Liver (tissue), 9 donors: ENCODE measurements around the gene THSD4. TPM values are rescaled to one million over a fixed set of nuclear protein-coding genes. Genes with fewer than 3 reads are reported as not detected.

Experiments
- DNase-seq: peaks from one replicate; pipeline ENCODE4 v3.0.0-alpha.2; 2017; ENCODE audit warnings: low spot score
- H3K27ac ChIP-seq, 2 donors: one replicate each; pipeline ENCODE4 v1.7.0; 2013; ENCODE audit warnings: inconsistent platforms in 2 of 2, low read length in 2 of 2, control low read depth in 1 of 2, low read depth in 1 of 2, mild to moderate bottlenecking in 1 of 2
- H3K27me3 ChIP-seq, 4 donors: one replicate each; pipeline versions ENCODE4 v1.6.1 to v1.7.0; 2013; ENCODE audit warnings: low read length in 3 of 4, inconsistent platforms in 1 of 4, mild to moderate bottlenecking in 1 of 4, moderate library complexity in 1 of 4; ENCODE audit not compliant: control insufficient read depth in 4 of 4, insufficient read depth in 4 of 4
- H3K36me3 ChIP-seq, 4 donors: one replicate each; pipeline versions ENCODE4 v1.6.1 to v1.7.0; 2013; ENCODE audit warnings: low read length in 3 of 4, mild to moderate bottlenecking in 3 of 4, low read depth in 1 of 4, moderate library complexity in 1 of 4; ENCODE audit not compliant: control insufficient read depth in 4 of 4, insufficient read depth in 3 of 4
- H3K4me1 ChIP-seq, 4 donors: one replicate each; pipeline versions ENCODE4 v1.6.1 to v1.7.0; 2013; ENCODE audit warnings: low read length in 3 of 4, mild to moderate bottlenecking in 3 of 4, moderate library complexity in 1 of 4; ENCODE audit not compliant: control insufficient read depth in 4 of 4, insufficient read depth in 4 of 4
- H3K4me3 ChIP-seq, 3 donors: one replicate each; pipeline versions ENCODE4 v1.6.1 to v1.7.0; 2013; ENCODE audit warnings: low read length in 3 of 3, control low read depth in 1 of 3, low read depth in 1 of 3, mild to moderate bottlenecking in 1 of 3
- H3K9ac ChIP-seq, 2 donors: one replicate each; pipeline ENCODE4 v1.7.0; 2013; ENCODE audit warnings: low read length in 2 of 2, mild to moderate bottlenecking in 2 of 2, moderate library complexity in 2 of 2, control low read depth in 1 of 2, low read depth in 1 of 2
- H3K9me3 ChIP-seq, 4 donors: one replicate each; pipeline versions ENCODE4 v1.6.1 to v1.7.0; 2013; ENCODE audit warnings: low read length in 3 of 4; ENCODE audit not compliant: control insufficient read depth in 4 of 4
- EGR1 ChIP-seq, 2 donors: IDR thresholded peaks; 2 replicates each; pipeline ENCODE4 v1.6.1; 2016 to 2018; ENCODE audit warnings: antibody characterized with exemption in 2 of 2, low read depth in 2 of 2
- FOXA1 ChIP-seq: IDR thresholded peaks from 2 replicates; pipeline ENCODE4 v1.6.1; 2016; ENCODE audit warnings: antibody characterized with exemption
- FOXA2 ChIP-seq: IDR thresholded peaks from 2 replicates; pipeline ENCODE4 v1.6.1; 2016; ENCODE audit warnings: antibody characterized with exemption
- HNF4A ChIP-seq, 2 donors: conservative IDR thresholded peaks; 2 replicates each; pipeline ENCODE4 v1.6.1; 2016; ENCODE audit warnings: antibody characterized with exemption in 2 of 2, mild to moderate bottlenecking in 2 of 2
- HNF4G ChIP-seq: IDR thresholded peaks from 2 replicates; pipeline ENCODE4 v1.6.1; 2016; ENCODE audit warnings: antibody characterized with exemption
- JUND ChIP-seq, 2 donors: IDR thresholded peaks; 2 replicates each; pipeline ENCODE4 v1.6.1; 2016; ENCODE audit warnings: antibody characterized with exemption in 2 of 2
- RAD21 ChIP-seq, 2 donors: IDR thresholded peaks; 2 replicates each; pipeline ENCODE4 v1.6.1; 2016; ENCODE audit warnings: antibody characterized with exemption in 2 of 2, mild to moderate bottlenecking in 2 of 2
- SP1 ChIP-seq: IDR thresholded peaks from 2 replicates; pipeline ENCODE4 v1.6.1; 2018; ENCODE audit warnings: antibody characterized with exemption, mild to moderate bottlenecking
- TAF1 ChIP-seq: conservative IDR thresholded peaks from 2 replicates; pipeline ENCODE4 v1.6.1; 2016; ENCODE audit warnings: antibody characterized with exemption, mild to moderate bottlenecking
- YY1 ChIP-seq: IDR thresholded peaks from 2 replicates; pipeline ENCODE4 v1.6.1; 2016; ENCODE audit warnings: antibody characterized with exemption, mild to moderate bottlenecking
- WGBS: extraction: QIAGEN DNeasy Blood & Tissue Kit; methylation state at CpG from one replicate; pipeline ENCODE4 v1.1.7; 2013; 5-methylcytosine and 5-hydroxymethylcytosine counted together
- polyA plus RNA-seq, 2 donors: library from polyadenylated mRNA; stranded (reverse) in 1 of 2; unstranded in 1 of 2; fragments of 200-250 nt in 1 of 2; fragments of >200 nt in 1 of 2; fragmentation: Nextera tagmentation in 1 of 2; extraction: Ambion mirVana in 1 of 2; gene quantifications; one replicate each; pipeline versions ENCODE4 v1.2.1 to v1.2.3, GENCODE V29; 2013 to 2015
- total RNA-seq, 2 donors: library from RNA; depleted of rRNA; stranded (reverse); fragments of >200 nt; gene quantifications; one replicate each; pipeline ENCODE4 v1.2.3, GENCODE V29; 2014
- TF ChIP-seq, protein P1 (sequence below): IDR thresholded peaks from 2 replicates; pipeline ENCODE4 v1.6.1; 2016; ENCODE audit warnings: antibody characterized with exemption, mild to moderate bottlenecking
- TF ChIP-seq, protein P2 (sequence below): fragments of 150-350 bp; IDR thresholded peaks from 2 replicates; pipeline ENCODE4 v1.5.1; 2017; ENCODE audit warnings: improper control_type of control experiment, low read depth, low read length; ENCODE audit not compliant: missing input control
- TF ChIP-seq, protein P3 (sequence below): IDR thresholded peaks from 2 replicates; pipeline ENCODE4 v1.6.1; 2016; ENCODE audit warnings: antibody characterized with exemption
- TF ChIP-seq, protein P4 (sequence below): IDR thresholded peaks from 2 replicates; pipeline ENCODE4 v1.6.1; 2016; ENCODE audit warnings: antibody characterized with exemption
- donor health status: healthy.
- donor health status: healthy.
- donor health status: healthy.
- donor health status: healthy.
- donor health status: healthy.

Gene THSD4
- total and polyA plus RNA-seq, 4 donors, result 0.23 to 11.5 (median 1.9) TPM

DNA sequence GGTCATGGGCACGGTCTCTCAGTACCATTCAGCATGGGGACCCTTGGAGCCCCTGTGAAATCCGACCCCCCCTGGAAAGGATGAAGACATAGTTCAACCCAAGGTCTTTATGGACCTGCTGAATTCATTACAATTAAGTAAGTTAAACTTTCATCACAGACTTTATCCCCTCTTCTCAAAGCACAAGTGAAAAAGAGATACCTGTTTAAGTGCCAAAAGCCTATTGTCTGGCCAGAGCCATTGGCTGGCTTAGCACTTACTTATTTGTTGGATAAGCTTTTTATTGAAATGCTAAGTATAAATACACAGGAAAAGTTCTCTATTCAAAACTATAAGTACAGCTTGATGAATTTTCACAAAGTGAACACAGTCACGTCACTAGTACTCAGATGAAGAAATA is 566.7 kb downstream of the THSD4 start (continued):
- TF ChIP-seq, protein P1, sequence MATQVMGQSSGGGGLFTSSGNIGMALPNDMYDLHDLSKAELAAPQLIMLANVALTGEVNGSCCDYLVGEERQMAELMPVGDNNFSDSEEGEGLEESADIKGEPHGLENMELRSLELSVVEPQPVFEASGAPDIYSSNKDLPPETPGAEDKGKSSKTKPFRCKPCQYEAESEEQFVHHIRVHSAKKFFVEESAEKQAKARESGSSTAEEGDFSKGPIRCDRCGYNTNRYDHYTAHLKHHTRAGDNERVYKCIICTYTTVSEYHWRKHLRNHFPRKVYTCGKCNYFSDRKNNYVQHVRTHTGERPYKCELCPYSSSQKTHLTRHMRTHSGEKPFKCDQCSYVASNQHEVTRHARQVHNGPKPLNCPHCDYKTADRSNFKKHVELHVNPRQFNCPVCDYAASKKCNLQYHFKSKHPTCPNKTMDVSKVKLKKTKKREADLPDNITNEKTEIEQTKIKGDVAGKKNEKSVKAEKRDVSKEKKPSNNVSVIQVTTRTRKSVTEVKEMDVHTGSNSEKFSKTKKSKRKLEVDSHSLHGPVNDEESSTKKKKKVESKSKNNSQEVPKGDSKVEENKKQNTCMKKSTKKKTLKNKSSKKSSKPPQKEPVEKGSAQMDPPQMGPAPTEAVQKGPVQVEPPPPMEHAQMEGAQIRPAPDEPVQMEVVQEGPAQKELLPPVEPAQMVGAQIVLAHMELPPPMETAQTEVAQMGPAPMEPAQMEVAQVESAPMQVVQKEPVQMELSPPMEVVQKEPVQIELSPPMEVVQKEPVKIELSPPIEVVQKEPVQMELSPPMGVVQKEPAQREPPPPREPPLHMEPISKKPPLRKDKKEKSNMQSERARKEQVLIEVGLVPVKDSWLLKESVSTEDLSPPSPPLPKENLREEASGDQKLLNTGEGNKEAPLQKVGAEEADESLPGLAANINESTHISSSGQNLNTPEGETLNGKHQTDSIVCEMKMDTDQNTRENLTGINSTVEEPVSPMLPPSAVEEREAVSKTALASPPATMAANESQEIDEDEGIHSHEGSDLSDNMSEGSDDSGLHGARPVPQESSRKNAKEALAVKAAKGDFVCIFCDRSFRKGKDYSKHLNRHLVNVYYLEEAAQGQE, result no peak
- TF ChIP-seq FOXA1 (no peak), YY1 (no peak), TAF1 (no peak)
- TF ChIP-seq, protein P2, sequence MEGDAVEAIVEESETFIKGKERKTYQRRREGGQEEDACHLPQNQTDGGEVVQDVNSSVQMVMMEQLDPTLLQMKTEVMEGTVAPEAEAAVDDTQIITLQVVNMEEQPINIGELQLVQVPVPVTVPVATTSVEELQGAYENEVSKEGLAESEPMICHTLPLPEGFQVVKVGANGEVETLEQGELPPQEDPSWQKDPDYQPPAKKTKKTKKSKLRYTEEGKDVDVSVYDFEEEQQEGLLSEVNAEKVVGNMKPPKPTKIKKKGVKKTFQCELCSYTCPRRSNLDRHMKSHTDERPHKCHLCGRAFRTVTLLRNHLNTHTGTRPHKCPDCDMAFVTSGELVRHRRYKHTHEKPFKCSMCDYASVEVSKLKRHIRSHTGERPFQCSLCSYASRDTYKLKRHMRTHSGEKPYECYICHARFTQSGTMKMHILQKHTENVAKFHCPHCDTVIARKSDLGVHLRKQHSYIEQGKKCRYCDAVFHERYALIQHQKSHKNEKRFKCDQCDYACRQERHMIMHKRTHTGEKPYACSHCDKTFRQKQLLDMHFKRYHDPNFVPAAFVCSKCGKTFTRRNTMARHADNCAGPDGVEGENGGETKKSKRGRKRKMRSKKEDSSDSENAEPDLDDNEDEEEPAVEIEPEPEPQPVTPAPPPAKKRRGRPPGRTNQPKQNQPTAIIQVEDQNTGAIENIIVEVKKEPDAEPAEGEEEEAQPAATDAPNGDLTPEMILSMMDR, result no peak

DNA sequence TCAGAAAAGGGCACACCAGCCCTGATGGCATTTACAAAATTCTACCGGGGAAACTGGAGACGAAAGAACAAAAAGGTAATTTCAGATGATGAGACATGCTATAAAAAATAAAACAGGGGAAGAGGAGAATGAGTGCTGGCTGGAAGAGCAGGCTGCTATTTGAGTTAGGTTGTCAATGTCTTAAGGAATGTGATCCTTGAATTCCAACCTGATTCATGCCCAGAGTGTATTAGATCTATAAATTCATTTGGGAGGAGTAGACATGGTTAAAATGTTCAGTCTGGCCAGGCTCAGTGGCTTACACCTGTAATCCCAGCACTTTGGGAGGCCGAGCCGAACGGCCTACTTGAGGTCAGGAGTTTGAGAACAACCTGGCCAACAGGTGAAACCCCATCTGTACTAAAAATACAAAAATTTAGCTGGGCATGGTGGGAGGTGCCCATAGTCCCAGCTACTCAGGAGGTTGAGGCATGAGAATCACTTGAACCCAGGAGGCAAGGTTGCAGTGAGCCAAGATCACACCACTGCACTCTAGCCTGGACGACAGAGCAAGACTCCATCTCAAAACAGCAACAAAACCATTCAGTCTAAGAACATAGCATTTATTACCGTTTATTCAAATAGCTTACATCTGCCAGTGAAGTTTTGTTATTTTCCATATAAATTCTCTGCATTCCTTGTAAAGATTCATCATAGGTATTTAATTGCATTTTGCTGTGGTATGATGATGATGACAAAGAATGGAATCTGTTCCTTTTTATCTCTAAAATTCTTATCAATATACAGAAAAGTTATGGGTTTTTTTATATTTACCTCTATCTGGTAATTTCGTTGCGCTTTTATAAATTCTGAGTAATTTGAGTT is 568.4 kb downstream of the THSD4 start:
- no peaks in the 10 kb centered on the region for H3K27me3 ChIP-seq
- no peak overlapping the region for H3K4me3 ChIP-seq
- no peak for DNase-seq
- peaks cover 0 to 13% (median 8%) of the 10 kb centered on the region in 4 donors for H3K4me1 ChIP-seq
- no peak overlapping the region for H3K27ac ChIP-seq
- no peak for TF ChIP-seq RAD21 (IDR thresholded peaks at IDR 0.05)
- no peak for TF ChIP-seq HNF4A (conservative IDR thresholded peaks at IDR 0.05)
- TF ChIP-seq, protein P2, result no peak
- WGBS, result 91% methylated on average over 9 of the region's 9 CpGs
- H3K9ac ChIP-seq, result no peak overlapping the region
- peaks cover 0 to 3% (median 0%) of the 10 kb centered on the region in 4 donors for H3K36me3 ChIP-seq
- H3K9me3 ChIP-seq, result no peaks in the 10 kb centered on the region

DNA sequence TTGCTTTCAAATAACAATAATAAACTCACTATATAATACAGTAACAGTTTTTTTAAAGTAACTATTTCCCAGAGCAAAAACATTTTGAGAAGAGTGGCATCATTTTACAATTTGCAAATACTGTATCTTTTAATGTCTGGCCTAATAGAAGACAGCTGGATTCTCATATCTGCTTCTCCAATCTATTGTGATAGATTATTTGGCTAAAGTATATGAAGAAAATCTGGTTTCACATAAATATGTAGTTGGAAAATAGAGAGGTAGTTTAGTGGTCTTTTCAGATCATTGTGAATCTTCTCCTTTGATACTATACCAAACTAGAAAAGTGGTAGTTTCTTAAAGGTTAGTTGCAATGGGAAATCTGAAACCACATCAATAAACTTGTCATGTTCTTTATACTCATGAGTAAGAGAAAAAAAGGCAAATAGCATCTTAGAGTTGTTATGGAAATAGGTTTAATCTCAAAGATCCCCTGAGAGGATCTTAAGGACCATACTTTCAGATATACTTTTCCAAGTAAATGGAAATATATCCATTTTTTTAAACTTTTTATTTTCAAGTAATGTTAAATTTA is 570.2 kb downstream of the THSD4 start:
- no peak for DNase-seq
- TF ChIP-seq FOXA1 (no peak), SP1 (no peak), HNF4G (no peak), FOXA2 (no peak), TAF1 (no peak), YY1 (no peak), EGR1 (IDR thresholded peaks at IDR 0.05; ENCODE audit: low read depth in 2 of 2) (no peak), JUND (IDR thresholded peaks at IDR 0.05) (no peak)
- TF ChIP-seq, protein P3, sequence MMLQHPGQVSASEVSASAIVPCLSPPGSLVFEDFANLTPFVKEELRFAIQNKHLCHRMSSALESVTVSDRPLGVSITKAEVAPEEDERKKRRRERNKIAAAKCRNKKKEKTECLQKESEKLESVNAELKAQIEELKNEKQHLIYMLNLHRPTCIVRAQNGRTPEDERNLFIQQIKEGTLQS, result no peak
- TF ChIP-seq, protein P2, result no peak
- TF ChIP-seq, protein P4, sequence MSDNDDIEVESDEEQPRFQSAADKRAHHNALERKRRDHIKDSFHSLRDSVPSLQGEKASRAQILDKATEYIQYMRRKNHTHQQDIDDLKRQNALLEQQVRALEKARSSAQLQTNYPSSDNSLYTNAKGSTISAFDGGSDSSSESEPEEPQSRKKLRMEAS, result no peak
- Histone ChIP-seq H3K4me3 (no peak overlapping the region), H3K27ac (no peak overlapping the region), H3K9ac (no peak overlapping the region), H3K36me3 (peaks cover 0 to 3% (median 0%) of the 10 kb centered on the region in 4 donors), H3K27me3 (no peaks in the 10 kb centered on the region), H3K9me3 (no peaks in the 10 kb centered on the region), H3K4me1 (no peaks in the 10 kb centered on the region)
